Parathyroid adenoma (tissue), 2 donors: ENCODE measurements around the gene CDH4.

Experiments
- H2AFZ ChIP-seq: fragments of 300-600 bp; sonication (generic); one replicate; pipeline ENCODE4 v1.7.0; 2017; ENCODE audit warnings: antibody characterized with exemption, mild to moderate bottlenecking
- H3K27ac ChIP-seq: fragments of 300-600 bp; sonication (generic); one replicate; pipeline ENCODE4 v1.7.0; 2017
- H3K27me3 ChIP-seq: fragments of 300-600 bp; sonication (generic); one replicate; pipeline ENCODE4 v1.7.0; 2017; ENCODE audit warnings: low read length; ENCODE audit not compliant: control insufficient read depth, insufficient read depth
- H3K36me3 ChIP-seq: fragments of 300-600 bp; sonication (generic); one replicate; pipeline ENCODE4 v1.7.0; 2017; ENCODE audit warnings: low read length; ENCODE audit not compliant: control insufficient read depth, insufficient read depth
- H3K4me1 ChIP-seq: fragments of 300-600 bp; sonication (generic); one replicate; pipeline ENCODE4 v1.7.0; 2017; ENCODE audit warnings: control low read depth
- H3K4me2 ChIP-seq: fragments of 300-600 bp; sonication (generic); one replicate; pipeline ENCODE4 v1.7.0; 2017; ENCODE audit warnings: low read length
- H3K4me3 ChIP-seq: fragments of 300-600 bp; sonication (generic); one replicate; pipeline ENCODE4 v1.7.0; 2017; ENCODE audit warnings: low read depth, low read length
- H3K79me2 ChIP-seq: fragments of 300-600 bp; sonication (generic); one replicate; pipeline ENCODE4 v1.7.0; 2017; ENCODE audit warnings: control low read depth
- H3K9ac ChIP-seq: fragments of 300-600 bp; sonication (generic); one replicate; pipeline ENCODE4 v1.7.0; 2017; ENCODE audit warnings: mild to moderate bottlenecking
- H3K9me3 ChIP-seq: fragments of 300-600 bp; sonication (generic); one replicate; pipeline ENCODE4 v1.7.0; 2017; ENCODE audit warnings: low read length; ENCODE audit not compliant: control insufficient read depth
- CTCF ChIP-seq: fragments of 300-600 bp; sonication (generic); IDR thresholded peaks from one replicate; pipeline ENCODE4 v1.7.0; 2017; ENCODE audit warnings: antibody characterized with exemption, mild to moderate bottlenecking
- donor health status: primary hyperparathyroidism.

CDH4 gene

DNA sequence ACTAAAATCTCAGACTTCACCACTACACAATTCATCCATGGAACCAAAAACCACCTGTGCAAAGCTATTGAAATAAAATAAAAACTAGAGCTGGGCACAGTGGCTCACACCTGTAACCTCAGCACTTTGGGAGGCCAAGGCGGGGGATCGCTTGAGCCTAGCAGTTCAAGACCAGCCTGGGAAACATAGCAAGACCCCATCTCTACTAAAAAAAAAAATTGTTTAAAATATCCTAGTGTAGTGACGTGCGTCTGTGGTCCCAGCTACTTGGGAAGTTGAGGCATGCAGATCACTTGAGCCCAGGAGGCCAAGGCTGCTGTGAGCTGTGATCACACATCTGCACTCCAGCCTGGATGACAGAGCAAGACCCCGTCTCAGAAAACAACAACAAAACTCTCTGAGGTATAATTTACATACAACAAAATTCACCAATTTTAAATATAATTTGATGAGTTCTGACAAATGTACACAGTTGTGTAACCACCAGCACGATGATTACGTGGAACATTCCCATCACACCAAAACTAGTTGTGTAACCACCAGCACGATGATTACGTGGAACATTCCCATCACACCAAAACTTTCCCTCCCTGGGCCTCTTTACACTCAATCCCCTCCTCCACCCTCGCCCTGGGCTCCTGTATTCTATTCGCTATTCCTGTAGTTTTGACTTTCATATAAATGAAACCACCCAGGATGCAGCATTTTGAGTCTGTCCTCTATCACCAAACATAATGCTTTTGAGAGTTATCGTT is 706.1 kb downstream of the CDH4 start:
- H3K27me3 ChIP-seq: no peaks in the 10 kb centered on the region
- H3K9me3 ChIP-seq: no peaks in the 10 kb centered on the region
- H3K36me3 ChIP-seq: no peaks in the 10 kb centered on the region
- TF ChIP-seq CTCF: no peak
- no peak overlapping the region for H3K27ac ChIP-seq
- H3K9ac ChIP-seq: no peak overlapping the region
- no peak overlapping the region for H2AFZ ChIP-seq
- H3K4me2 ChIP-seq: no peak overlapping the region
- H3K79me2 ChIP-seq: no peaks in the 10 kb centered on the region
- no peak overlapping the region for H3K4me3 ChIP-seq
- no peaks in the 10 kb centered on the region for H3K4me1 ChIP-seq

DNA sequence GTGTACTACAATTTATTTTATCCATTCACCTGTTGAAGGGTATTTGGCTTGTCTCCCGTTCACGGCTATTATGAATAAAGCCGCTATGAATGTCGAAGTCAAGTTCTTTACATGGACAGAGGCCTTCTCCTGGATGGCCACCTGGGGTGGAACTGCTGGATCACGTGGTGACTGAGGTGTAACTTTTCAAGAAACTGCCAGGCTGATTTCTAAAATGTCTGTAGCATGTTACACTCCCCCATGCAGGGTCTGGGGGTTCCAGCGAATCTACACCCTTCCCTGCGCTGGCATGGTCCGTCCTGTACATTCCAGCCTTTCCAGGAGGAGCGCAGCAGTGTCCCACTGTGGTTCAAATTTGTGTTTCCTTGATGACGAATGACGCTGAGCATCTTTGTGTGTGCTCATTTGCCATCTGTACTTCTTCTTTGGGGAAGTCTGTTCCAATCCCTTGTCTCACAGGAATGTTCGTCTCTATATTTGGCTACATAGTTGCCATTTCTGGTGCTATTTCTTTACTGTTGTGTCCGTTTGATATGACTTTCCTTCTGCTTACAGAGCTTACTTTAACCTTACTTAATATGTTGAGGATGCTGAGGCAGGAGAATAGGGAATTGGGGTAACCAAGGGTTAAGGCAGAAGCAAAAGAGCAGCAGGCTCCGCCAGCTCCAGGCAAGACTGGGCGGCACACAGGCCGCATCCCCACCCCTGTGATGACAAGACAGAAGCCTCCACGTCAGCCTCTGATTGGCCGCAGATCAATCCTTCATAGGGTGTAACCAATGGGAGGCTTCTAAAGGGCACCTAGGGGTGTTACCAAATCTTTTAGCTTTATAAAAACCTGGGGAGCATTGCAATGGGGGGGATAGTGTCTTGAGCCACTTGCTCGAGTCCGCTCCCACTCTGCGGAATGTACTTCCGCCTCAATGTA is 707.0 kb downstream of the CDH4 start:
- no peaks in the 10 kb centered on the region for H3K9me3 ChIP-seq
- no peak for TF ChIP-seq CTCF
- H3K27ac ChIP-seq: no peak overlapping the region

DNA sequence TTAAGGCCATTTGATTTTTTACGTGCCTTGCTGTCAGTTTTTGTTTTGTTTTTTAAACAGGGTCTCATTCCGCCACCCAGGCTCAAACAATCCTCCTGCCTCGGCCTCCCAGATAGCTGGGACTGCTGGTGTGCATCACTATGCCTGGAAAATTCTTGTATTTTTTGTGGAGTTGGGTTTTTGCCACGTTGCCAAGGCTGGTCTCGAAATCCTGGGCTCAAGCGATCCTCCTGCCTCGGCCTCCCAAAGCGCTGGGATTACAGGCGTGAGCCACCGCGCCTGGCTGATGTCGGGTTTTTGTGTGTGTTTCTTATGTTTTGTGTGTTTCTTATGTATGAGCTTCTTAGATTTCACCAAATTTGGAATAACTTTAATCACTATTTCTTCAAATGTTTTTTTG is 708.8 kb downstream of the CDH4 start:
- Histone ChIP-seq H3K4me1 (no peaks in the 10 kb centered on the region), H3K4me3 (no peak overlapping the region), H3K27me3 (no peaks in the 10 kb centered on the region), H3K4me2 (no peak overlapping the region), H3K36me3 (no peaks in the 10 kb centered on the region), H3K27ac (no peak overlapping the region), H3K79me2 (no peaks in the 10 kb centered on the region), H3K9ac (no peak overlapping the region), H3K9me3 (no peaks in the 10 kb centered on the region), H2AFZ (no peak overlapping the region)
- no peak for TF ChIP-seq CTCF

More for the DNA sequence above, 707.0 kb downstream of the CDH4 start:
- Histone ChIP-seq H3K27me3 (no peaks in the 10 kb centered on the region), H3K36me3 (no peaks in the 10 kb centered on the region), H2AFZ (no peak overlapping the region), H3K4me1 (no peaks in the 10 kb centered on the region), H3K79me2 (no peaks in the 10 kb centered on the region), H3K4me3 (no peak overlapping the region), H3K9ac (no peak overlapping the region), H3K4me2 (no peak overlapping the region)

DNA sequence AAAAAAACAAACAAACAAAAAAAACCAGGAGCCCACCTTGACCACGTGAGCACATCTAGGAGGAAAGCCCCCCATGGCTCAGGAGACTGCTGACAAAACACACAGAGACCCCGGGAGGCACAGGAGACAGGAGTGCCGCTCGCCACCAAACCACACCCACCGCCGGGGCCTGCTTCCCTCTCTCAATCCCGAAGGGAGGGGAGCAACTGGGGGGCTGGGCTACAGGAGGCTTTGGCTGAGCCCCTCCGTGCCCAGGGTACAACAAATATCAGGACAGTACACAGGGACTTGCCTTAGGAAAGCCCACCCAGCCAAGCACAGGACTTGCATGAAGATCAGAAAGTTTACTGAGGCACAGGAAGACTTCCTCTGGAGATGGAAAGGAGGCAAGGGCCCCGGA is 711.1 kb downstream of the CDH4 start:
- Histone ChIP-seq H3K4me2 (no peak overlapping the region), H2AFZ (no peak overlapping the region), H3K27ac (no peak overlapping the region), H3K4me3 (no peak overlapping the region), H3K27me3 (no peaks in the 10 kb centered on the region), H3K36me3 (no peaks in the 10 kb centered on the region), H3K9ac (no peak overlapping the region), H3K4me1 (no peaks in the 10 kb centered on the region), H3K79me2 (no peaks in the 10 kb centered on the region), H3K9me3 (no peaks in the 10 kb centered on the region)
- TF ChIP-seq CTCF: no peak
